Jurkat, Clone E6-1 (cell line): Measurements from ENCODE around the gene CACNA1A.
"Not testable (repeated sequence)": the region's sequence is repeated elsewhere in the genome, so short reads cannot be mapped to it uniquely, and the experiment has no call there.

Experiments used
- DNase-seq: peaks from one replicate; pipeline ENCODE4 v3.0.0-alpha.2; 2011; ENCODE audit warnings: low read depth, low spot score
- H3K4me3 ChIP-seq: 2 replicates; pipeline ENCODE4 v1.5.1; 2011; ENCODE audit warnings: mild to moderate bottlenecking, low read length, control low read depth, moderate library complexity

The CACNA1A gene

GRCh38 chr19:13260883-13261653 is 245.2 kb downstream of the CACNA1A start:
- no peak for DNase-seq
- no peak overlapping the region for H3K4me3 ChIP-seq

GRCh38 chr19:13256918-13257317 is 249.4 kb downstream of the CACNA1A start:
- no peak overlapping the region for H3K4me3 ChIP-seq
- DNase-seq: no peak

DNA sequence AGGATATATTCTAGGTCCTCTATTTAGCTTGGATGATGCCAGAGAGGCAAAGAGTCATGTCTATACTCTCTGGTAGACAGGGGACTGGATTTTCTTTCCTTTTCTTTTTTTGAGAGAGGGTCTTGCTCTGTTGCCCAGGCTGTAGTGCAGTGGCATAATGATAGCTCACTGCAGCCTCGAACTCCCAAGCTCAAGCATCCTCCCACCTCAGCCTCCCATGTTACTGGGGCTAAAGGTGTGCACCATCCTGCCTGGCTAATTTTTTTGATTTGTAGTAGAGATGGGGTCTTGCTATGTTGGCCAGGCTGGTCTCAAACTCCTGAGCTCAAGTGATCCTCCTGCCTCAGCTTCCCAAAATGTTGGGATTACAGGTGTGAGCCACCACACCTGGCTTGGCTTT is 249.9 kb downstream of the CACNA1A start:
- not testable (repeated sequence) for DNase-seq, H3K4me3 ChIP-seq

DNA sequence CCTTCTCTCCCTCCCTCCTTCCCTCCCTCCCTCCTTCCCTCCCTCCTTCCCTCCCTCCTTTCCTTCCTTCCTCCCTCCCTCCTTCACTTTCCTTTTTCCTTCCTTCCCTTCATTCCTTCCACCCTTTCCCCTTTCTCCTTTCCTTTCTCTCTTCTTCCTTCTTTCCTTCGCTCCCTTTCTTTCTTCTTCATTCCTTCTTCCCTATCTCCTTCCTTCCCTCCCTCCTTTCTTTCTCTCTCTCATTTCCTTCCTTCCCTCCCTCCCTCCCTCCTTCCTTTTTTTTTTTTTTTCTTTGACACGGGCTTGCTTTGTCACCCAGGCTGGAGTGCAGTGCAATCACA is 250.6 kb downstream of the CACNA1A start:
- no peak for DNase-seq
- H3K4me3 ChIP-seq: no peak overlapping the region

- no peak for DNase-seq
- no peak overlapping the region for H3K4me3 ChIP-seq
Observed at GRCh38 chr19:13255041-13255718, 251.1 kb downstream of the CACNA1A start.

DNA sequence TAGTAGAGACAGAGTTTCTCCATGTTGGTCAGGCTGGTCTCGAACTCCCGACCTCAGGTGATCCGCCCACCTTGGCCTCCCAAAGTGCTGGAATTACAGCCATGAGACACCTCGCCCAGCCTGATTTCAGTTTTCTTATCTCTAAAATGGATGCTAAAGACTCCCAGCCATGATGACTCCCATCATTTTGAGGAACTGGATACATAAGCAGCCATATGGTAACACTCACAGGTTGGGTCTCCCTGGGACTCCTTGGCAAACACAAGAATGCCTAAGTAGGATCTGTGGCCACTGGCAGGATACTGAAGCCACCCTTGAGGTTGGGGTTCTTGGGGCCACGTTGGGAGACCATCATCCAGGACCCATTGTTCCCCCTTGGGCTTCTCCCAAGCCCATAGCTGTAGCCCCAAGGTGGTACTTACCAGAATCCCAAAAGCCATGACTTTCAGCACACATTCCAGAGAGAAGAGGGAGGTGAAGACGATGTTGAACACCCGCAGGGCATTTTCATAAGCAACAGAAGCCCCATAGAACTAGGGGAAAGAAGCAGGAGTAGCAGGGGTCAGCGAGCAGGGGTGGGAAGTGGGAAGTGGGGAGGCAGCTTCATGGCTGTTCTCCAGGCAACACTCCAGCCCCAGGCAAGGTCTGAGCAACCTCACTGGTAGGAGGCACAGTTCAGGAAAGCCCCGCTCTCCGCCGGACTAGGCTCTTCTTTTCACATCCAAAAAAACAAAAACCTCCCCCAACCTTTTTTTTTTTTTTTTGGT is 253.5 kb downstream of the CACNA1A start:
- no peak for DNase-seq
- no peak overlapping the region for H3K4me3 ChIP-seq

DNA sequence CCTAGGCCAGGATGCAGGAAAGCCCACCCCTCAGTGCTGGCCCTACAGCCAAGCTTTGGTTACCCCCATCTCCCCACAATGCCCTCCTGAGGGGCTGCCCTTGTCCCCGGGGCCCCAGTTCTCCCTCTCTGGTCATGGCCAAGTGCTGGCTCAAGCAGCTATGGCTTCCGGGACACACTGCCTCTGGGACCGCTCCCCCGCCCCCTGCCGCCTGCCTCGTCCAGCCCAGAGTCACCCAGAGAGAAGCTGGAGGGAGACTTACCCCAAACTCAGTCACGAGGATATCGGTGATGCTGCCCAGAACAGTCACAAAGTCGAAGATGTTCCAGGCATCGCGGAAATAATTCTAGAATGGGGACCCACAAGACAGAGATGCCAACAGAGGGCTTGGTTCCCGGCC is 261.4 kb downstream of the CACNA1A start:
- DNase-seq: no peak
- no peak overlapping the region for H3K4me3 ChIP-seq

GRCh38 chr19:13241231-13242104 is 264.8 kb downstream of the CACNA1A start:
- DNase-seq: peak; percentile 30

GRCh38 chr19:13240312-13241022 is 265.8 kb downstream of the CACNA1A start:
- no peak for DNase-seq
- no peak overlapping the region for H3K4me3 ChIP-seq

More at GRCh38 chr19:13241231-13242104, 264.8 kb downstream of the CACNA1A start:
- H3K4me3 ChIP-seq: peak overlapping the region; percentile 9

DNA sequence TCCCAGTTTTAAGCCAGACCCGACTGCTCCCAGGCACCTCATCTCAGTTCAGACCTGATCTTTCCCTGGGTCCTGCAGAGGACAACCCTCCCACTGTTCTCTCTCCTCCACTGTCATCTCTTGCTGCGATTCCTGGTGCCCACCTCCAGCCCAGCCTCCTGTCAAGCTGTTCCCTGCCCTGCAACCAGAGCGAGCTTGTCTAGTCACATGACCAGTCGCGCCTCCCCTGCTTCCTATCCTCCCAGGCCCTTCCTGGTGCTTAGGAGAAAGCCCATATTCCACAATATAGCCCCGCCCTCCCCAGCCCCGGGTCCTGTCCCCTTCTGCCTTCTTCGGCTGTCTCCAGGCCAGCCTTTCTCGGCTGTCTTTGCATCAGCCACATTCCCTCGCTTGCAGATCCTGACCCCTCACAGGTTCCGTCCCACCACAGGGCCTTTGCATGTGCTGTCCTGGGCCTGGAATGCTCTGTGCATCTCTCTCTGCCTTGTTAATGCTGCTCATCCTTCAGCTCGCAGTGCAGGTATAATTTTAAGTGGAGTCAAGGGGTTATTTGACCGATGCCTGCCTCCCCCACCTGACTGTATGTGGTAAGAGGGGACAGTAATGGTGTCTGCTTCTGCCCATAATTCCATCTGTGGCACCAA is 267.3 kb downstream of the CACNA1A start:
- no peak for DNase-seq
- H3K4me3 ChIP-seq: no peak overlapping the region

- H3K4me3 ChIP-seq: no peak overlapping the region; the same call in 1 of the 2 replicates
- DNase-seq: peak; percentile 66
Observed at GRCh38 chr19:13234518-13234917, 271.8 kb downstream of the CACNA1A start.

- H3K4me3 ChIP-seq: no peak overlapping the region
- no peak for DNase-seq
Observed at GRCh38 chr19:13231663-13232062, 274.6 kb downstream of the CACNA1A start.

GRCh38 chr19:13229246-13229645 is 277.0 kb downstream of the CACNA1A start:
- H3K4me3 ChIP-seq: no peak overlapping the region
- no peak for DNase-seq

GRCh38 chr19:13228561-13228960 is 277.7 kb downstream of the CACNA1A start:
- H3K4me3 ChIP-seq: no peak overlapping the region
- DNase-seq: no peak

DNA sequence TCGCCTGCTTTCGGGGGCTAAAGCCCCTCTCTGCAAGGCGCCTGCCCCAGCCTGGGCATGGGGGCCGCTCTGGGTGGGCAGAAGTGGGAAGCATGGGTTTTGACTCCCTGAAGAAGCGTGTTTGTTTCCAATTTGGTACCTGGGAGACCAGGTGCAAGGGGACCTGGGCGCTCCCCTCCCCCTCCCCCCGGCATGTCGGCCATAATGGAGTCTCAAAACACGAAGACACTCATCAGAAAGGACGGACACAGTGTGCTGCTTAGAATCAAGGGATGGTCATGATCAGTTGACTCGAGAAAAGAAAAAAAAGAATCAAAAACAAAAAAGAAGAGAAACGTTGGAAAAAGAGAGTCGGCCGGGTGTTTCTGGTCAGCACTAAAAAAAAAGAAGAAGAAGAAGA is 279.3 kb downstream of the CACNA1A start:
- DNase-seq: no peak
- no peak overlapping the region for H3K4me3 ChIP-seq

- DNase-seq: no peak
- no peak overlapping the region for H3K4me3 ChIP-seq
Observed at GRCh38 chr19:13225973-13226865, 280.1 kb downstream of the CACNA1A start.

DNA sequence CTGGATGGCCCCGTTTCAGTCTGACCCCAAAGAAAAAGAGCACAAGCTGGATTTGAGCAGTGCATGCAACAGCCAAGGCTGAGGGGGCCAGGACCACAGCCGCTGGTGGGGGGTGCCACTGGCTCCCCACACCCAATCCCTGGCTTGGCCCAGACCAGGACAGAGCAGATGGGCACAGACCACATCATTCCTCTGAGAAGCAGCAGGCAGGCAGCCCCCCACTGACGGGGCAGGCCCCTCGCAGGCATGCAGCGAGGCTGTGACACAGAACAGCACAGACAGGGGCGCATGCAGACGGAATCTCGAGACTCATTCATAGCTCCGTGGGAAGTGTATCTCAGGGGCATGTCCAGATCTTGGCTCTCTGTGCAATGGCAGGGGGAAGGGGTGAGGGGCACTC is 281.2 kb downstream of the CACNA1A start:
- H3K4me3 ChIP-seq: no peak overlapping the region
- DNase-seq: no peak
